Effector memory CD4-positive, alpha-beta T cell (primary cell): ENCODE results near the gene FANCC.

Experiments
- DNase-seq, 3 donors: peaks; one replicate each; pipeline ENCODE4 v3.0.0-alpha.2; 2020
- H3K27ac ChIP-seq: 2 replicates; pipeline ENCODE4 v1.7.0; 2013; ENCODE audit warnings: mild to moderate bottlenecking, low read length, moderate library complexity; ENCODE audit not compliant: insufficient read depth, poor library complexity, severe bottlenecking
- H3K27me3 ChIP-seq: replicated peaks from 2 replicates; pipeline ENCODE4 v1.7.0; 2013; ENCODE audit warnings: mild to moderate bottlenecking, low read length; ENCODE audit not compliant: insufficient read depth, control insufficient read depth, poor library complexity, severe bottlenecking
- H3K36me3 ChIP-seq: 2 replicates; pipeline ENCODE4 v1.7.0; 2013; ENCODE audit warnings: mild to moderate bottlenecking, low read length, moderate library complexity; ENCODE audit not compliant: control insufficient read depth, insufficient read depth
- H3K4me1 ChIP-seq: 2 replicates; pipeline ENCODE4 v1.7.0; 2013; ENCODE audit warnings: low read length, mild to moderate bottlenecking; ENCODE audit not compliant: control insufficient read depth, insufficient read depth, poor library complexity, severe bottlenecking
- H3K4me3 ChIP-seq: 2 replicates; pipeline ENCODE4 v1.7.0; 2013; ENCODE audit warnings: low read length, low read depth, mild to moderate bottlenecking; ENCODE audit not compliant: insufficient read depth, poor library complexity, severe bottlenecking
- H3K9me3 ChIP-seq: 2 replicates; pipeline ENCODE4 v1.7.0; 2013; ENCODE audit warnings: mild to moderate bottlenecking, low read length, moderate library complexity; ENCODE audit not compliant: control insufficient read depth

Gene FANCC

GRCh38 chr9:95182854-95183563, 134.5 kb downstream of the FANCC start:
- no peak for DNase-seq
- Histone ChIP-seq H3K27me3 (no peaks in the 10 kb centered on the region), H3K36me3 (no peaks in the 10 kb centered on the region), H3K4me1 (no peaks in the 10 kb centered on the region), H3K4me3 (no peak overlapping the region), H3K27ac (no peak overlapping the region), H3K9me3 (no peaks in the 10 kb centered on the region)

- no peak overlapping the region for H3K4me3 ChIP-seq
- no peaks in the 10 kb centered on the region for H3K9me3 ChIP-seq
- DNase-seq: no peak
Measured at GRCh38 chr9:95181835-95182234, 135.7 kb downstream of the FANCC start.

GRCh38 chr9:95181226-95181818, 136.2 kb downstream of the FANCC start:
- no peak for DNase-seq
- Histone ChIP-seq H3K27me3 (no peaks in the 10 kb centered on the region), H3K36me3 (no peaks in the 10 kb centered on the region), H3K27ac (no peak overlapping the region), H3K9me3 (no peaks in the 10 kb centered on the region), H3K4me1 (no peaks in the 10 kb centered on the region), H3K4me3 (no peak overlapping the region)

More at GRCh38 chr9:95181835-95182234, 135.7 kb downstream of the FANCC start:
- Histone ChIP-seq H3K27ac (no peak overlapping the region), H3K36me3 (no peaks in the 10 kb centered on the region), H3K27me3 (no peaks in the 10 kb centered on the region), H3K4me1 (no peaks in the 10 kb centered on the region)

DNA sequence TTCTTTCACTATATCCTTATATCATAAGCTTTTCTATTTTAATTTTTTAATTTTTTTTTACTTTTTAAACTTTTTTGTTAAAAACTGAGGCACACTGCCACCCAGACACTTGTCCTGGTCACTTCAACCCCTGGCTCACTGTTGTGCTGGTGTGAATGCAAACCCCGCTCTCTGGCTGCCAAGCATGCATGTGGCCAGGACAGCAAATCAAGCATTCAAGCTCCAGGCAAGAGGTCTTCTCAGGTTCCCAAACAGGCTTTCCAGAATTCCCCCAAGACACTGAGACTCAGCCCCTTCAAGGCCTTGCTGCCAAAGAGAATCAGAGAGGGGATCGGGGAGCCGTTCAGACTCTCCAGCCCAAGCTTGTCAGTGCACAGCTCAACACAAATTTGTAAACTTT, 139.9 kb downstream of the FANCC start:
- Histone ChIP-seq H3K9me3 (no peaks in the 10 kb centered on the region), H3K27me3 (no peaks in the 10 kb centered on the region), H3K4me1 (no peaks in the 10 kb centered on the region), H3K27ac (no peak overlapping the region), H3K4me3 (no peak overlapping the region), H3K36me3 (no peaks in the 10 kb centered on the region)
- DNase-seq: no peak

DNA sequence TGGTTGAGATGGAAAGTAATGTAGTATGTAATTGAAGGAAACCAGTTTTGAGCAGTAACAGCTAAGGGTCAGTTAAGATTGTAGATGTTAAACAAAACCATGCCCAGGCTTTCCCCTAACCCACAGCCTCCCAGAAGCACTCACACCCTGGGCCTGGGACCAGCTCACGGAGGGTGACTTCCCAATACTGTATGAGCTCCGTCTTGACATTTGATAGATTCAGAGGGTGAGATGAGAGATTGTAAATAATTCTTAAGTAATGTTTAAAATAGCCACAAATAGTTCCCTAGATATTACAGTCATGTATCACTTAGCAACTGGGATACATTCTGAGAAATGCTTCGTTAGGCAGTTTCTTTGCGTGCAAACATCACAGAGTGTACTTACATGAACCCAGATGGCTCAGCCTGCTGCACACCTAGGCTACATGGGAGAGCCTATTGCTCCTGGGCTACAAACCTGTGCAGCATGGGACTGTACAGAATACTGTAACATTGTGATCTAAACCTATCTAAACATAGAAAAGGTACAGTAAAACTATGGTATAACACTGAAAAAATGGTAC, 140.7 kb downstream of the FANCC start:
- no peak overlapping the region for H3K27ac ChIP-seq
- no peaks in the 10 kb centered on the region for H3K4me1 ChIP-seq
- no peak overlapping the region for H3K4me3 ChIP-seq
- no peaks in the 10 kb centered on the region for H3K36me3 ChIP-seq
- no peaks in the 10 kb centered on the region for H3K9me3 ChIP-seq
- DNase-seq: no peak
- no peaks in the 10 kb centered on the region for H3K27me3 ChIP-seq

DNA sequence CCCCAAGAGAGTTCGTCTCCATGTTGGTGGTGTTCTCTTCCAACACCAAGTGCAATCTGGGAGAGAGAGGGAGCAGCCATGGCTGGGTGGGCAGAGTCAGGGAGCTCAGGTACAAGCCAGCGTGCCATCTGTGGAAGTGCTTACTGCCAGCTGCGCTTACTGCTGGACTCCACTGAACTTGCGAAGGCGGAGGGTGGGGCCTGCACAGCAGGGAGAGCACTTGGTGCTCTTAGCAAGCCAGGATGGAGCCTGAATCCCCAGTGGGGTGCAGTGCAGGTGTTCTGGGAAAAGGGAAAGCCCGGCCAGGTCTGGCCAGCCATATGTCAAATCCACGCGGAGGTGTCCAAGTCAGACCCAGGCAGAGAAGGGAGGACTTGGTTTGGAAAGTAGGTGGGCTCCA, 142.0 kb downstream of the FANCC start:
- H3K27ac ChIP-seq: no peak overlapping the region
- no peaks in the 10 kb centered on the region for H3K9me3 ChIP-seq
- H3K4me3 ChIP-seq: no peak overlapping the region
- DNase-seq: no peak
- no peaks in the 10 kb centered on the region for H3K4me1 ChIP-seq
- no peaks in the 10 kb centered on the region for H3K27me3 ChIP-seq
- H3K36me3 ChIP-seq: no peaks in the 10 kb centered on the region

GRCh38 chr9:95174038-95174437, 143.5 kb downstream of the FANCC start:
- Histone ChIP-seq H3K27ac (no peak overlapping the region), H3K27me3 (no peaks in the 10 kb centered on the region), H3K36me3 (no peaks in the 10 kb centered on the region), H3K4me1 (no peaks in the 10 kb centered on the region), H3K9me3 (no peaks in the 10 kb centered on the region), H3K4me3 (no peak overlapping the region)
- DNase-seq: no peak

GRCh38 chr9:95171596-95171995, 145.9 kb downstream of the FANCC start:
- no peak for DNase-seq
- H3K27me3 ChIP-seq: no peaks in the 10 kb centered on the region
- H3K4me3 ChIP-seq: no peak overlapping the region
- H3K9me3 ChIP-seq: no peaks in the 10 kb centered on the region
- no peak overlapping the region for H3K27ac ChIP-seq
- no peaks in the 10 kb centered on the region for H3K4me1 ChIP-seq
- H3K36me3 ChIP-seq: no peaks in the 10 kb centered on the region

- no peaks in the 10 kb centered on the region for H3K9me3 ChIP-seq
- H3K36me3 ChIP-seq: no peaks in the 10 kb centered on the region
- no peak for DNase-seq
- no peaks in the 10 kb centered on the region for H3K27me3 ChIP-seq
- H3K4me1 ChIP-seq: no peaks in the 10 kb centered on the region
- H3K4me3 ChIP-seq: no peak overlapping the region
- no peak overlapping the region for H3K27ac ChIP-seq
Measured at GRCh38 chr9:95171001-95171400, 146.5 kb downstream of the FANCC start.

GRCh38 chr9:95167998-95168397, 149.5 kb downstream of the FANCC start:
- no peak overlapping the region for H3K27ac ChIP-seq
- H3K9me3 ChIP-seq: no peaks in the 10 kb centered on the region
- H3K4me1 ChIP-seq: no peaks in the 10 kb centered on the region
- peak in 1 of 3 donors; percentile 38 for DNase-seq
- no peaks in the 10 kb centered on the region for H3K36me3 ChIP-seq
- no peaks in the 10 kb centered on the region for H3K27me3 ChIP-seq
- no peak overlapping the region for H3K4me3 ChIP-seq
